Neuron (in vitro differentiated cells): ENCODE results near the gene HOMEZ.
A peak's percentile ranks its signal among the peaks of the same experiment; 100 is the strongest.

Source experiments
- H2AFZ ChIP-seq: one replicate; pipeline ENCODE4 v1.6.1; 2013; ENCODE audit warnings: low read depth, mild to moderate bottlenecking, inconsistent platforms, low read length, moderate library complexity
- H3K27me3 ChIP-seq: one replicate; pipeline ENCODE4 v1.6.1; 2013; ENCODE audit warnings: low read length; ENCODE audit not compliant: insufficient read depth
- H3K36me3 ChIP-seq: one replicate; pipeline ENCODE4 v1.6.1; 2013; ENCODE audit warnings: low read length; ENCODE audit not compliant: insufficient read depth
- H3K4me1 ChIP-seq: one replicate; pipeline ENCODE4 v1.6.1; 2013; ENCODE audit warnings: low read length; ENCODE audit not compliant: insufficient read depth
- H3K4me3 ChIP-seq: 2 replicates; pipeline ENCODE4 v1.5.1; 2013; ENCODE audit warnings: mild to moderate bottlenecking, low read length, moderate library complexity
- H3K9me3 ChIP-seq: one replicate; pipeline ENCODE4 v1.6.1; 2013; ENCODE audit warnings: low read length

Gene HOMEZ

DNA sequence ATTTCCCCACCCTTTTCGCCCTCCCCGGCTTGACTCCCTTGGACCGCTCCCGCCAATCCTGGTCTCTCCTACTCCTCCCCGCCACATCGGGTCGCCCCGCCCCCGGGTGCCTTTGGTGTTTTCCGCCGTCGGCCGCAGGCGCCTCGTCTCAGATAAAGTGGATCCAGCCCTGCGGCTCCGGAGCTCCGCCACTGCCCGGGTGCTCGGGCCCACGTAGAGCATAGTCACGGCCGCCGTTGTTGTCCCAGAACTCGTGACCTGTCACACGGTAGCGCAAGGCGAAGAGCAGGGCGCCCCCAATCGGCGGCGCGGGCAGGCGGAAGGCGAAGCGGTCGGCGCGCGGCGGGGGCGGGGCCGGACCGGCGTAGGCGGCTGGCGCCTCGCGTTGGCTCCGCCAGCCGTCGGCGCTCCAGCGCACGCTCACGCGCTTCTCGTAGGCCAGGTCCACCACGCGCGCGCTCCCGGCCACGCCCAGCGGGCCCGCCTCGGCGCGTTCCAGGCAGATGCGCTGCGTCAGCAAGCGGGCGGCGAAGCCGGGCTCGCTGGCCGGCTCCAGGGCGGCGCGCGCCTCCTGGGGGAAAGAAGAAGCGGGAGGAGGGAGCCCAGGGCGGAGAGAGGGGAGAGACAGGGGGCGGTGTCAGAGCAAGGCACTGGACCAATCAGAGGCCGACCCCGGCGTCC lies 15.5 kb upstream of the HOMEZ start:
- Histone ChIP-seq H3K4me3 (peak overlapping the region; percentile 60), H3K36me3 (peaks cover 9% of the 10 kb centered on the region), H2AFZ (peak overlapping the region; percentile 84), H3K9me3 (no peaks in the 10 kb centered on the region), H3K4me1 (peaks cover 26% of the 10 kb centered on the region), H3K27me3 (no peaks in the 10 kb centered on the region)

GRCh38 chr14:23300687-23301223 lies 14.8 kb upstream of the HOMEZ start:
- Histone ChIP-seq H3K4me3 (peak overlapping the region; percentile 60), H3K27me3 (no peaks in the 10 kb centered on the region), H2AFZ (peak overlapping the region; percentile 27), H3K4me1 (peaks cover 26% of the 10 kb centered on the region), H3K9me3 (no peaks in the 10 kb centered on the region), H3K36me3 (peaks cover 9% of the 10 kb centered on the region)

DNA sequence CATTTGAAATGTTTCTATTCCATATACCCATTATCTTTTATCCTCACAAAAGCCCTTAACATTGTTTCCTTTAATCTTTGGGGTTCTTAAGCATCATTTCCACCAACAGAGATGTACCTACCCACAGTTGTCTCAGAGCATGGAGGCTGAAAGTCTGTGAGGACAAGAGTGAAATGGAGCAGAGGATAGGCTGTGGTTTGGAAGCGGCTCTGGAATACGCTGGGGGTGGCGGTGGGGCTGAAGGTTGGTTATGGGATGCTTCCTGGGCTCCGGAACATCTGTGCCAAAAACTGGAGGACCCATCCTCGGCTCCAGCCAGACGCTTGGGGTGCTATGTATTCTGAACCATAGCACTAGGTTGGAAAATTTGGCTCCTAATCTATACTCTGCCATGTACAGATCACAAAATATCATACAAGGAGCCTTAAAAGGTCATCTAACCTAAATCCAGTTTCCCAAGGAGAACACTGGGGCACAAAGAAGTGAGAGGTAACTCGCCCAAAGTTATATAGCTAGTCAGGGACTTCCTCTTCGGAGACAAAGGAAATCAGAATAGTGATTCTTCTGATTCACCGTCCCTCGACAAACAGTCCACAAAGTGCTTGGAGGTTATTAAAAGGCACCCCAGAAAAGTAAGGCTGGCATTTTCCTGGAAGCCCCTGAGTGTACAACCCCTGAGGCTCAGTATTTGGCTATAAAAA lies 14.2 kb upstream of the HOMEZ start:
- Histone ChIP-seq H3K4me1 (peaks cover 30% of the 10 kb centered on the region), H3K9me3 (no peaks in the 10 kb centered on the region), H2AFZ (peak overlapping the region; percentile 27), H3K27me3 (no peaks in the 10 kb centered on the region), H3K4me3 (peak overlapping the region; percentile 60), H3K36me3 (peaks cover 9% of the 10 kb centered on the region)

GRCh38 chr14:23299211-23299957 lies 13.5 kb upstream of the HOMEZ start:
- H3K4me1 ChIP-seq = peaks cover 32% of the 10 kb centered on the region
- peaks cover 9% of the 10 kb centered on the region for H3K36me3 ChIP-seq
- no peaks in the 10 kb centered on the region for H3K9me3 ChIP-seq
- H3K4me3 ChIP-seq = no peak overlapping the region
- H2AFZ ChIP-seq = no peak overlapping the region
- no peaks in the 10 kb centered on the region for H3K27me3 ChIP-seq

DNA sequence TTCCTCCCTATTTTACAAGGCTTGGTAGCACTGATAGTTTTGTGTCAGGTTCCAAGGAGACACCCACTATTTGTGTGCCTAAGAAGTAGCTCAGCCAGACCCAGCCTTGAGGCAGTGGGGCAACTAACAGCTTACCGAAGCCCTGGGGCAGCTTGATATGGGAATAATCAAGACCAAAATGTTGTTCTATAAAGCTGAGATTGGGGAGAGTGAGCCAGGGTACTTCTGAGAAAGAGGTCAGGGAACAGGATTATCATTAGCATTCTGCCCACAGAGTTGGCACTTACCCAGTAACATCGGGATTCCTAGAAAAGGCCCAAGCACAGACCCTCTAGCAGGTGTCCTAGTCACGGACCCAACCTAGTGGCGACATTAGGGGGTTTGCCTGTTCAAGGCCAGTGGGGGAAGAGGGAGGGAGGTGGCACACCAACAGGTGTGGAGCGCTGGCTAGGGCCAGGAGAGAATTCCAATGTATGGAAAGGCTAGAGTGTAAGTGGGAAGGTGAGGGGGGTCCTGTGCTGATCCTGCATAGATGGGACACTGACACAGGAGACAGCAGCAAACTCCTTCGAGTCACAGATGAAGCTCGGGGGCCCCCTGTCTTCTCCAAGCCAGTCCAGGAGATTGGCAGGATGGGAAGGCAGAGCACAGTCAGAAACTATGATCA lies 11.8 kb upstream of the HOMEZ start:
- Histone ChIP-seq H3K36me3 (peaks cover 9% of the 10 kb centered on the region), H2AFZ (no peak overlapping the region), H3K4me3 (no peak overlapping the region), H3K4me1 (peaks cover 32% of the 10 kb centered on the region), H3K27me3 (no peaks in the 10 kb centered on the region), H3K9me3 (no peaks in the 10 kb centered on the region)

DNA sequence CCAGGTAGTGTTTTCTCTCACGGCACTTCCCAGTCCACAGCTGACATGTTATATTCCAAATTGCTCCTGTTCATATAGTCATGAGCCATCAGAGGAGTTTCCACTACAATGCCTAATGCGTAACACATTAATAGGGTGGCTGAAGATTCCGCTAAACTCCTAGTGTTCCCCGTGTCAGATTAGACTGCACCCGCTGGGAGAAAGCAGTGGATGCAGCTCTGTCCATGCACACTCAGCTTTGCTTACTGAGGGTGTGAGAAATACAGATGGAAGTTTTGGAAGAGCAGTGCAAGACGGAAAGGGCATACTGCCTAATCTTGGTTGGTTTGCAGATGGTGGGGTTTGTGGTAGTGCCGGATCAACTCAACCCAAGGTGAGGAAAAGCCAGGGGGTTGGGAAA lies 11.2 kb upstream of the HOMEZ start:
- no peak overlapping the region for H2AFZ ChIP-seq
- H3K27me3 ChIP-seq = no peaks in the 10 kb centered on the region
- H3K4me3 ChIP-seq = no peak overlapping the region
- peaks cover 9% of the 10 kb centered on the region for H3K36me3 ChIP-seq
- peaks cover 32% of the 10 kb centered on the region for H3K4me1 ChIP-seq
- H3K9me3 ChIP-seq = no peaks in the 10 kb centered on the region

GRCh38 chr14:23296012-23296777 lies 10.3 kb upstream of the HOMEZ start:
- Histone ChIP-seq H3K4me1 (peaks cover 32% of the 10 kb centered on the region), H3K27me3 (no peaks in the 10 kb centered on the region), H3K4me3 (no peak overlapping the region), H2AFZ (no peak overlapping the region), H3K36me3 (peaks cover 9% of the 10 kb centered on the region), H3K9me3 (no peaks in the 10 kb centered on the region)

- Histone ChIP-seq H2AFZ (no peak overlapping the region), H3K36me3 (peaks cover 9% of the 10 kb centered on the region), H3K9me3 (no peaks in the 10 kb centered on the region), H3K4me3 (no peak overlapping the region), H3K4me1 (peaks cover 23% of the 10 kb centered on the region), H3K27me3 (no peaks in the 10 kb centered on the region)
These were observed 9.0 kb upstream of the HOMEZ start for GRCh38 chr14:23294734-23295561.

- H3K4me3 ChIP-seq = peak overlapping the region; percentile 80
- peak overlapping the region; percentile 52 for H2AFZ ChIP-seq
- peaks cover 13% of the 10 kb centered on the region for H3K4me1 ChIP-seq
- no peaks in the 10 kb centered on the region for H3K36me3 ChIP-seq
- no peaks in the 10 kb centered on the region for H3K9me3 ChIP-seq
- H3K27me3 ChIP-seq = no peaks in the 10 kb centered on the region
These were observed 1.1 kb upstream of the HOMEZ start for GRCh38 chr14:23286902-23287479.

- Histone ChIP-seq H3K36me3 (peaks cover 3% of the 10 kb centered on the region), H3K27me3 (no peaks in the 10 kb centered on the region), H3K4me3 (peak overlapping the region; percentile 80), H3K4me1 (peaks cover 15% of the 10 kb centered on the region), H3K9me3 (no peaks in the 10 kb centered on the region), H2AFZ (peak overlapping the region; percentile 72)
These were observed 357 bp downstream of the HOMEZ start for GRCh38 chr14:23285530-23286019.
